ENCODE results near the gene PPRC1. TPM values are rescaled to one million over a fixed set of nuclear protein-coding genes. Genes with fewer than 3 reads are reported as not detected.

Gene PPRC1
- polyA plus RNA-seq, 2 donors = 23.4 TPM

- peaks cover 19 to 46% of the 10 kb centered on the region in 2 donors for H3K36me3 ChIP-seq (ENCODE audit: control insufficient read depth in 2 of 2, insufficient read depth in 2 of 2, low read length in 1 of 2)
- H3K27me3 ChIP-seq (ENCODE audit: control insufficient read depth in 1 of 2, insufficient read depth in 2 of 2, low read length in 2 of 2) = no peaks in the 10 kb centered on the region
- no peaks in the 10 kb centered on the region for H3K4me1 ChIP-seq (ENCODE audit: control insufficient read depth in 2 of 2, insufficient read depth in 2 of 2, low read length in 1 of 2)
- no peak overlapping the region for H3K4me3 ChIP-seq (ENCODE audit: low read depth in 1 of 2, low read length in 2 of 2)
- H3K27ac ChIP-seq (ENCODE audit: low read depth in 2 of 2, low read length in 1 of 2) = no peak overlapping the region
- WGBS, 2 donors = 72 to 75% methylated on average over 2 of the region's 2 CpGs
- no peaks in the 10 kb centered on the region for H3K9me3 ChIP-seq (ENCODE audit: control insufficient read depth in 2 of 2, insufficient read depth in 1 of 2, low read depth in 1 of 2, low read length in 1 of 2)
Measured at GRCh38 chr10:102106998-102107397, 25.8 kb upstream of the PPRC1 start.

GRCh38 chr10:102109166-102110116 lies 23.4 kb upstream of the PPRC1 start:
- Histone ChIP-seq H3K36me3 (ENCODE audit: control insufficient read depth in 2 of 2, insufficient read depth in 2 of 2, low read length in 1 of 2) (peaks cover 19 to 46% of the 10 kb centered on the region in 2 donors), H3K27ac (ENCODE audit: low read depth in 2 of 2, low read length in 1 of 2) (no peak overlapping the region), H3K4me1 (ENCODE audit: control insufficient read depth in 2 of 2, insufficient read depth in 2 of 2, low read length in 1 of 2) (peaks cover 0 to 9% of the 10 kb centered on the region in 2 donors), H3K4me3 (ENCODE audit: low read depth in 1 of 2, low read length in 2 of 2) (no peak overlapping the region), H3K9me3 (ENCODE audit: control insufficient read depth in 2 of 2, insufficient read depth in 1 of 2, low read depth in 1 of 2, low read length in 1 of 2) (no peaks in the 10 kb centered on the region), H3K27me3 (ENCODE audit: control insufficient read depth in 1 of 2, insufficient read depth in 2 of 2, low read length in 2 of 2) (no peaks in the 10 kb centered on the region)
- 89 to 91% methylated on average over 24 of the region's 24 CpGs for WGBS, 2 donors

GRCh38 chr10:102111276-102111675 lies 21.6 kb upstream of the PPRC1 start:
- 88 to 94% methylated on average over 12 of the region's 12 CpGs for WGBS, 2 donors
- no peaks in the 10 kb centered on the region for H3K9me3 ChIP-seq (ENCODE audit: control insufficient read depth in 2 of 2, insufficient read depth in 1 of 2, low read depth in 1 of 2, low read length in 1 of 2)
- H3K36me3 ChIP-seq (ENCODE audit: control insufficient read depth in 2 of 2, insufficient read depth in 2 of 2, low read length in 1 of 2) = peaks cover 19 to 46% of the 10 kb centered on the region in 2 donors
- H3K27me3 ChIP-seq (ENCODE audit: control insufficient read depth in 1 of 2, insufficient read depth in 2 of 2, low read length in 2 of 2) = no peaks in the 10 kb centered on the region
- H3K4me1 ChIP-seq (ENCODE audit: control insufficient read depth in 2 of 2, insufficient read depth in 2 of 2, low read length in 1 of 2) = peaks cover 3 to 9% of the 10 kb centered on the region in 2 donors
- H3K4me3 ChIP-seq (ENCODE audit: low read depth in 1 of 2, low read length in 2 of 2) = no peak overlapping the region
- no peak overlapping the region for H3K27ac ChIP-seq (ENCODE audit: low read depth in 2 of 2, low read length in 1 of 2)

- no peaks in the 10 kb centered on the region for H3K9me3 ChIP-seq (ENCODE audit: control insufficient read depth in 2 of 2, insufficient read depth in 1 of 2, low read depth in 1 of 2, low read length in 1 of 2)
- H3K4me3 ChIP-seq (ENCODE audit: low read depth in 1 of 2, low read length in 2 of 2) = peak overlapping the region in 1 of 2 donors; percentile 64
- peak overlapping the region in 1 of 2 donors; percentile 17 for H3K27ac ChIP-seq (ENCODE audit: low read depth in 2 of 2, low read length in 1 of 2)
- H3K27me3 ChIP-seq (ENCODE audit: control insufficient read depth in 1 of 2, insufficient read depth in 2 of 2, low read length in 2 of 2) = no peaks in the 10 kb centered on the region
- peaks cover 19 to 39% of the 10 kb centered on the region in 2 donors for H3K36me3 ChIP-seq (ENCODE audit: control insufficient read depth in 2 of 2, insufficient read depth in 2 of 2, low read length in 1 of 2)
- WGBS, 2 donors = 38 to 39% methylated on average over 3 of the region's 3 CpGs
- peaks cover 3 to 12% of the 10 kb centered on the region in 2 donors for H3K4me1 ChIP-seq (ENCODE audit: control insufficient read depth in 2 of 2, insufficient read depth in 2 of 2, low read length in 1 of 2)
Measured at GRCh38 chr10:102112210-102112817, 20.5 kb upstream of the PPRC1 start.

- peaks cover 19 to 30% of the 10 kb centered on the region in 2 donors for H3K36me3 ChIP-seq (ENCODE audit: control insufficient read depth in 2 of 2, insufficient read depth in 2 of 2, low read length in 1 of 2)
- no peaks in the 10 kb centered on the region for H3K27me3 ChIP-seq (ENCODE audit: control insufficient read depth in 1 of 2, insufficient read depth in 2 of 2, low read length in 2 of 2)
- WGBS, 2 donors = 24 to 35% methylated on average over 7 of the region's 7 CpGs
- peaks cover 9 to 21% of the 10 kb centered on the region in 2 donors for H3K4me1 ChIP-seq (ENCODE audit: control insufficient read depth in 2 of 2, insufficient read depth in 2 of 2, low read length in 1 of 2)
- no peaks in the 10 kb centered on the region for H3K9me3 ChIP-seq (ENCODE audit: control insufficient read depth in 2 of 2, insufficient read depth in 1 of 2, low read depth in 1 of 2, low read length in 1 of 2)
- peak overlapping the region; percentile 64 to 75 for H3K4me3 ChIP-seq (ENCODE audit: low read depth in 1 of 2, low read length in 2 of 2)
- peak overlapping the region; percentile 81 to 85 for H3K27ac ChIP-seq (ENCODE audit: low read depth in 2 of 2, low read length in 1 of 2)
Measured at GRCh38 chr10:102113261-102113955, 19.4 kb upstream of the PPRC1 start.

- H3K9me3 ChIP-seq (ENCODE audit: control insufficient read depth in 2 of 2, insufficient read depth in 1 of 2, low read depth in 1 of 2, low read length in 1 of 2) = no peaks in the 10 kb centered on the region
- H3K4me1 ChIP-seq (ENCODE audit: control insufficient read depth in 2 of 2, insufficient read depth in 2 of 2, low read length in 1 of 2) = peaks cover 9 to 27% of the 10 kb centered on the region in 2 donors
- 1 to 2% methylated on average over 36 to 45 of the region's 45 CpGs for WGBS, 2 donors
- peaks cover 16 to 22% of the 10 kb centered on the region in 2 donors for H3K36me3 ChIP-seq (ENCODE audit: control insufficient read depth in 2 of 2, insufficient read depth in 2 of 2, low read length in 1 of 2)
- H3K27me3 ChIP-seq (ENCODE audit: control insufficient read depth in 1 of 2, insufficient read depth in 2 of 2, low read length in 2 of 2) = no peaks in the 10 kb centered on the region
- H3K27ac ChIP-seq (ENCODE audit: low read depth in 2 of 2, low read length in 1 of 2) = peak overlapping the region; percentile 85 to 88
- H3K4me3 ChIP-seq (ENCODE audit: low read depth in 1 of 2, low read length in 2 of 2) = peak overlapping the region; percentile 64 to 75
Measured at GRCh38 chr10:102113956-102114857, 18.6 kb upstream of the PPRC1 start.

- H3K4me1 ChIP-seq (ENCODE audit: control insufficient read depth in 2 of 2, insufficient read depth in 2 of 2, low read length in 1 of 2) = peaks cover 9 to 27% of the 10 kb centered on the region in 2 donors
- 0 to 2% methylated on average over 23 of the region's 23 CpGs for WGBS, 2 donors
- H3K27me3 ChIP-seq (ENCODE audit: control insufficient read depth in 1 of 2, insufficient read depth in 2 of 2, low read length in 2 of 2) = no peaks in the 10 kb centered on the region
- peaks cover 11 to 14% of the 10 kb centered on the region in 2 donors for H3K36me3 ChIP-seq (ENCODE audit: control insufficient read depth in 2 of 2, insufficient read depth in 2 of 2, low read length in 1 of 2)
- H3K27ac ChIP-seq (ENCODE audit: low read depth in 2 of 2, low read length in 1 of 2) = peak overlapping the region; percentile 85 to 88
- no peaks in the 10 kb centered on the region for H3K9me3 ChIP-seq (ENCODE audit: control insufficient read depth in 2 of 2, insufficient read depth in 1 of 2, low read depth in 1 of 2, low read length in 1 of 2)
- H3K4me3 ChIP-seq (ENCODE audit: low read depth in 1 of 2, low read length in 2 of 2) = peak overlapping the region; percentile 64 to 75
Measured at GRCh38 chr10:102114861-102115618, 17.8 kb upstream of the PPRC1 start.

GRCh38 chr10:102115775-102116174 lies 17.1 kb upstream of the PPRC1 start:
- WGBS, 2 donors = 4% methylated on average over 3 of the region's 3 CpGs
- Histone ChIP-seq H3K27me3 (ENCODE audit: control insufficient read depth in 1 of 2, insufficient read depth in 2 of 2, low read length in 2 of 2) (no peaks in the 10 kb centered on the region), H3K4me1 (ENCODE audit: control insufficient read depth in 2 of 2, insufficient read depth in 2 of 2, low read length in 1 of 2) (peaks cover 9 to 27% of the 10 kb centered on the region in 2 donors), H3K36me3 (ENCODE audit: control insufficient read depth in 2 of 2, insufficient read depth in 2 of 2, low read length in 1 of 2) (peaks cover 4 to 6% of the 10 kb centered on the region in 2 donors), H3K4me3 (ENCODE audit: low read depth in 1 of 2, low read length in 2 of 2) (no peak overlapping the region), H3K9me3 (ENCODE audit: control insufficient read depth in 2 of 2, insufficient read depth in 1 of 2, low read depth in 1 of 2, low read length in 1 of 2) (no peaks in the 10 kb centered on the region), H3K27ac (ENCODE audit: low read depth in 2 of 2, low read length in 1 of 2) (peak overlapping the region; percentile 85 to 88)

Data from esophagus (tissue), 2 donors.